GM23248 (cell line): ENCODE measurements around the gene DOCK10.

Source experiments
- EZH2 ChIP-seq: fragments of 200-600 bp; sonication (generic); IDR thresholded peaks from 2 replicates; pipeline ENCODE4 v1.6.1; 2018; ENCODE audit warnings: antibody characterized with exemption, mild to moderate bottlenecking; ENCODE audit not compliant: insufficient read depth, poor library complexity, severe bottlenecking
- EZH2phosphoT487 ChIP-seq: fragments of 200-600 bp; sonication (generic); IDR thresholded peaks from 2 replicates; pipeline ENCODE4 v1.6.1; 2018; ENCODE audit warnings: antibody characterized with exemption, moderate library complexity, mild to moderate bottlenecking, low read depth; ENCODE audit not compliant: insufficient read depth

- TF ChIP-seq EZH2phosphoT487 (no peak), EZH2 (no peak)
These were observed 41.0 kb upstream of the DOCK10 start for GRCh38 chr2:225083276-225083675.
